HL-60 (cell line): ENCODE results near the gene C1orf105.

ENCODE experiments used
- DNase-seq, 2 experiments: peaks; one replicate each; pipeline ENCODE4 v3.0.0-alpha.2; 2010 to 2020; ENCODE audit warnings: low read depth in 1 of 2, low spot score in 1 of 2
- H3K27ac ChIP-seq: fragments of 250-450 bp; sonication (Bioruptor Pico); replicated peaks from 2 replicates; pipeline ENCODE4 v1.5.1; 2020; ENCODE audit warnings: mild to moderate bottlenecking, moderate library complexity
- H3K27me3 ChIP-seq: fragments of 250-450 bp; sonication (Bioruptor Pico); 2 replicates; pipeline ENCODE4 v1.5.1; 2021; ENCODE audit warnings: mild to moderate bottlenecking, moderate library complexity; ENCODE audit not compliant: insufficient read depth, poor library complexity, severe bottlenecking
- H3K4me3 ChIP-seq: replicated peaks from 2 replicates; pipeline ENCODE4 v1.5.1; 2011; ENCODE audit warnings: mild to moderate bottlenecking, control low read depth, low read length; ENCODE audit not compliant: insufficient read depth
- GABPA ChIP-seq: IDR thresholded peaks from 2 replicates; pipeline ENCODE4 v1.6.1; 2012; ENCODE audit warnings: low read depth
- POLR2AphosphoS5 ChIP-seq: IDR thresholded peaks from 2 replicates; pipeline ENCODE4 v1.6.1; 2012; ENCODE audit warnings: low read depth
- SPI1 ChIP-seq: IDR thresholded peaks from 2 replicates; pipeline ENCODE4 v1.6.1; 2012; ENCODE audit warnings: low read depth, mild to moderate bottlenecking, borderline replicate concordance
- TF ChIP-seq, protein P1 (sequence below): IDR thresholded peaks from 2 replicates; pipeline ENCODE4 v1.6.1; 2012; ENCODE audit warnings: low read depth; ENCODE audit not compliant: insufficient replicate concordance
- TF ChIP-seq, protein P2 (sequence below): IDR thresholded peaks from one replicate; pipeline ENCODE4 v1.5.1; 2011; ENCODE audit warnings: low read length, control low read depth, inconsistent platforms; ENCODE audit not compliant: insufficient read depth

Gene C1orf105

DNA sequence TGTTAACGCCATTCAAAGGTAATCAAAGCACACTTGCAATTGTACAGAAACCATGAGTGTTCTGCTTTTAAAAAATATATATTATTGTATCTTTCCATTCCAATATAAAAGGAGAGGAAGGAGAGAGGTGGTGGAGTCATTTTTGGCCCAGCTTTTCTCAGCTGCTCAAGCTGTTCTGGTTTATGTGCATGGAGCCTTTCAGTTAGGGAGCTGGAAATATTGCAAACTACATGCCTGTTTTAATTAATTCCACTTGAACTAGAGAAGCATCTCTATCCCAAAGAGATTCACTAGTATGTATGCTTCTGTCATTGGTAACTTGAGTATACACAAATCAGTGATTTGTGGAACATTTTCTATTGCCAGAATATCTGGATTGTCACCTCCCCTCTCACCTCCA is 28.5 kb upstream of the C1orf105 start:
- Histone ChIP-seq H3K4me3 (no peak overlapping the region), H3K27ac (no peak overlapping the region), H3K27me3 (no peaks in the 10 kb centered on the region)
- no peak for DNase-seq
- no peak for TF ChIP-seq SPI1
- TF ChIP-seq, protein P1, sequence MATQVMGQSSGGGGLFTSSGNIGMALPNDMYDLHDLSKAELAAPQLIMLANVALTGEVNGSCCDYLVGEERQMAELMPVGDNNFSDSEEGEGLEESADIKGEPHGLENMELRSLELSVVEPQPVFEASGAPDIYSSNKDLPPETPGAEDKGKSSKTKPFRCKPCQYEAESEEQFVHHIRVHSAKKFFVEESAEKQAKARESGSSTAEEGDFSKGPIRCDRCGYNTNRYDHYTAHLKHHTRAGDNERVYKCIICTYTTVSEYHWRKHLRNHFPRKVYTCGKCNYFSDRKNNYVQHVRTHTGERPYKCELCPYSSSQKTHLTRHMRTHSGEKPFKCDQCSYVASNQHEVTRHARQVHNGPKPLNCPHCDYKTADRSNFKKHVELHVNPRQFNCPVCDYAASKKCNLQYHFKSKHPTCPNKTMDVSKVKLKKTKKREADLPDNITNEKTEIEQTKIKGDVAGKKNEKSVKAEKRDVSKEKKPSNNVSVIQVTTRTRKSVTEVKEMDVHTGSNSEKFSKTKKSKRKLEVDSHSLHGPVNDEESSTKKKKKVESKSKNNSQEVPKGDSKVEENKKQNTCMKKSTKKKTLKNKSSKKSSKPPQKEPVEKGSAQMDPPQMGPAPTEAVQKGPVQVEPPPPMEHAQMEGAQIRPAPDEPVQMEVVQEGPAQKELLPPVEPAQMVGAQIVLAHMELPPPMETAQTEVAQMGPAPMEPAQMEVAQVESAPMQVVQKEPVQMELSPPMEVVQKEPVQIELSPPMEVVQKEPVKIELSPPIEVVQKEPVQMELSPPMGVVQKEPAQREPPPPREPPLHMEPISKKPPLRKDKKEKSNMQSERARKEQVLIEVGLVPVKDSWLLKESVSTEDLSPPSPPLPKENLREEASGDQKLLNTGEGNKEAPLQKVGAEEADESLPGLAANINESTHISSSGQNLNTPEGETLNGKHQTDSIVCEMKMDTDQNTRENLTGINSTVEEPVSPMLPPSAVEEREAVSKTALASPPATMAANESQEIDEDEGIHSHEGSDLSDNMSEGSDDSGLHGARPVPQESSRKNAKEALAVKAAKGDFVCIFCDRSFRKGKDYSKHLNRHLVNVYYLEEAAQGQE: no peak
- no peak for TF ChIP-seq GABPA
- TF ChIP-seq POLR2AphosphoS5: no peak
- TF ChIP-seq, protein P2, sequence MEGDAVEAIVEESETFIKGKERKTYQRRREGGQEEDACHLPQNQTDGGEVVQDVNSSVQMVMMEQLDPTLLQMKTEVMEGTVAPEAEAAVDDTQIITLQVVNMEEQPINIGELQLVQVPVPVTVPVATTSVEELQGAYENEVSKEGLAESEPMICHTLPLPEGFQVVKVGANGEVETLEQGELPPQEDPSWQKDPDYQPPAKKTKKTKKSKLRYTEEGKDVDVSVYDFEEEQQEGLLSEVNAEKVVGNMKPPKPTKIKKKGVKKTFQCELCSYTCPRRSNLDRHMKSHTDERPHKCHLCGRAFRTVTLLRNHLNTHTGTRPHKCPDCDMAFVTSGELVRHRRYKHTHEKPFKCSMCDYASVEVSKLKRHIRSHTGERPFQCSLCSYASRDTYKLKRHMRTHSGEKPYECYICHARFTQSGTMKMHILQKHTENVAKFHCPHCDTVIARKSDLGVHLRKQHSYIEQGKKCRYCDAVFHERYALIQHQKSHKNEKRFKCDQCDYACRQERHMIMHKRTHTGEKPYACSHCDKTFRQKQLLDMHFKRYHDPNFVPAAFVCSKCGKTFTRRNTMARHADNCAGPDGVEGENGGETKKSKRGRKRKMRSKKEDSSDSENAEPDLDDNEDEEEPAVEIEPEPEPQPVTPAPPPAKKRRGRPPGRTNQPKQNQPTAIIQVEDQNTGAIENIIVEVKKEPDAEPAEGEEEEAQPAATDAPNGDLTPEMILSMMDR: no peak

DNA sequence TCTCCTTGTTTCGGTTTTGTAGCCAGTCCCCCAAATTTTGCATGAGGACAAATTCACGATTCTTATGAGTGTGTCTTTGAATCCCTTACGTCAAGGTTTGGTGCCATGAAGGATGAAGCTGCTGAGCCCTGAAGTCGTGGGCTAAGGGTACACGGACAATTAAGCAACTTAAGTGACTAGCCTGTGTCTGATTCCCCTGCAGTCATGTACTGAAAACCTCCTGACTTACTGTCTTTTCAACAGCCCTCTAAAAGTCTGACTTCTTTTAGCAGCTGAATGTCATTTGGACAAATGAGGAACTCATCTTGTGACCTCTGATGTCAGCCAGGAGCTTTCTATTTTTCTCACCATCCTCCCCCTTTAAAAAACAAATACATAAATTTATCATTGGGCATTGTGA is 27.1 kb upstream of the C1orf105 start:
- DNase-seq: no peak

DNA sequence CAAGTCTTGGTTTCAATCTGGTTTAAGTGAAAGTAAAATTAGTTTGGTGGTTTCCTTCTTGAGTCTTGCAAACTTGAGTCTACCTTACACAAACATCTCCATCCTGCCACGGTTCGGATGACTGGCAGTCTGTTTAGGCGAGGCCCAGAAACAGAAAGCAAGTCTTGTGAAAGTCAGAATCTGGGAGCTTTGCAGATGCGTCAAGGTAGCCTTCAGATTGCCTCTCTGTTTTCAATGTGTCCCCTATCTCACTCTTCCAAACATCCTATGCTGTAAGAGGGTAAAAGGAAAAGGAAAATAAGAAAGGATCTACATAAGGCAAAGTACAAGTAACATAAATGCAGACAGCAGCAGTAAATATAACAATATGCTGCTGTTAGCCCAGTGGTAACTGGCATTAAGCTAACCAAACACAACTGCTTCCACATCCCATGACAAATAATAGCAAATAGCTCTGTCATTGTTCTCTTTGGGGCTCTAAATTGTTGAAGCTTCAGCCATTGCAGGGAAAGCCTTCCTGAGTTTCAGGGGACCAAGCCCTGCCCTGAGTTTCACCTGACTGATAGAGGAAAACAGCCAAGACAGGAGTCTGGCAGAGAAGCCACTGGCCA is 26.2 kb upstream of the C1orf105 start:
- TF ChIP-seq POLR2AphosphoS5 (no peak), SPI1 (no peak), GABPA (no peak)
- TF ChIP-seq, protein P2: no peak
- TF ChIP-seq, protein P1: no peak
- no peak for DNase-seq
- Histone ChIP-seq H3K27me3 (no peaks in the 10 kb centered on the region), H3K4me3 (no peak overlapping the region), H3K27ac (no peak overlapping the region)

More for the DNA sequence above, 27.1 kb upstream of the C1orf105 start:
- TF ChIP-seq, protein P2: no peak
- peak; percentile 60; the same call in 1 of the 2 replicates for TF ChIP-seq SPI1
- TF ChIP-seq, protein P1: no peak
- no peak for TF ChIP-seq GABPA
- TF ChIP-seq POLR2AphosphoS5: no peak
- Histone ChIP-seq H3K27ac (no peak overlapping the region), H3K27me3 (no peaks in the 10 kb centered on the region), H3K4me3 (no peak overlapping the region)
